WTC11 (cell line): ENCODE data around the gene BOLA3. TPM values are rescaled to one million over a fixed set of nuclear protein-coding genes. Genes with fewer than 3 reads are reported as not detected.

Experiments
- CBFB ChIP-seq: sonication (generic); formaldehyde crosslinking; IDR thresholded peaks from 2 replicates; pipeline ENCODE4 v1.8.1; 2022; ENCODE audit warnings: mild to moderate bottlenecking, low read depth, missing genetic modification reagents
- CREB1 ChIP-seq: sonication (generic); formaldehyde crosslinking; IDR thresholded peaks from 2 replicates; pipeline ENCODE4 v1.8.0; 2023; ENCODE audit warnings: mild to moderate bottlenecking, missing genetic modification reagents
- ESRRA ChIP-seq: sonication (generic); formaldehyde crosslinking; IDR thresholded peaks from 2 replicates; pipeline ENCODE4 v1.8.1; 2022; ENCODE audit warnings: mild to moderate bottlenecking, missing genetic modification reagents, borderline replicate concordance
- ETV6 ChIP-seq: sonication (generic); formaldehyde crosslinking; IDR thresholded peaks from 2 replicates; pipeline ENCODE4 v1.8.1; 2022; ENCODE audit warnings: mild to moderate bottlenecking, missing genetic modification reagents
- FOXK1 ChIP-seq: sonication (generic); formaldehyde crosslinking; IDR thresholded peaks from 2 replicates; pipeline ENCODE4 v1.8.0; 2022; ENCODE audit warnings: mild to moderate bottlenecking, moderate library complexity, missing genetic modification reagents
- FOXP1 ChIP-seq: sonication (generic); formaldehyde crosslinking; IDR thresholded peaks from 2 replicates; pipeline ENCODE4 v1.8.0; 2022; ENCODE audit warnings: missing genetic modification reagents, mild to moderate bottlenecking, moderate library complexity, borderline replicate concordance
- GABPB1 ChIP-seq: sonication (generic); formaldehyde crosslinking; IDR thresholded peaks from 2 replicates; pipeline ENCODE4 v1.8.1; 2023; ENCODE audit warnings: mild to moderate bottlenecking, missing genetic modification reagents
- JAZF1 ChIP-seq: fragments of 250-450 bp; sonication (Bioruptor Pico); IDR thresholded peaks from 2 replicates; pipeline ENCODE4 v1.9.0; 2021; ENCODE audit warnings: moderate library complexity, mild to moderate bottlenecking, inconsistent platforms
- JUN ChIP-seq: sonication (generic); formaldehyde crosslinking; IDR thresholded peaks from 2 replicates; pipeline ENCODE4 v1.8.0; 2023; ENCODE audit warnings: mild to moderate bottlenecking, missing genetic modification reagents
- NFATC4 ChIP-seq: fragments of 250-450 bp; sonication (Bioruptor Pico); IDR thresholded peaks from 2 replicates; pipeline ENCODE4 v1.9.0; 2021; ENCODE audit warnings: mild to moderate bottlenecking
- NR2C2 ChIP-seq: sonication (generic); formaldehyde crosslinking; IDR thresholded peaks from 2 replicates; pipeline ENCODE4 v1.8.0; 2022; ENCODE audit warnings: mild to moderate bottlenecking, missing genetic modification reagents
- NR3C1 ChIP-seq: sonication (generic); formaldehyde crosslinking; conservative IDR thresholded peaks from 2 replicates; pipeline ENCODE4 v1.8.1; 2023; ENCODE audit warnings: low read depth, mild to moderate bottlenecking, missing genetic modification reagents
- RORB ChIP-seq: fragments of 250-450 bp; sonication (Bioruptor Pico); IDR thresholded peaks from 2 replicates; pipeline ENCODE4 v1.9.0; 2021; ENCODE audit warnings: mild to moderate bottlenecking
- SP1 ChIP-seq: sonication (generic); formaldehyde crosslinking; conservative IDR thresholded peaks from 2 replicates; pipeline ENCODE4 v1.8.1; 2022; ENCODE audit warnings: missing genetic modification reagents
- TCF7 ChIP-seq: sonication (generic); formaldehyde crosslinking; IDR thresholded peaks from 2 replicates; pipeline ENCODE4 v1.8.0; 2022; ENCODE audit warnings: mild to moderate bottlenecking, low read depth, missing genetic modification reagents, moderate library complexity
- TP53 ChIP-seq: sonication (generic); formaldehyde crosslinking; IDR thresholded peaks from 2 replicates; pipeline ENCODE4 v1.8.1; 2023; ENCODE audit warnings: mild to moderate bottlenecking, missing genetic modification reagents
- ZNF121 ChIP-seq: sonication (generic); formaldehyde crosslinking; IDR thresholded peaks from 2 replicates; pipeline ENCODE4 v1.8.0; 2023; ENCODE audit warnings: missing genetic modification reagents
- total RNA-seq: library from RNA; stranded (reverse); gene quantifications from 3 replicates; pipeline ENCODE4 v1.2.3, GENCODE V29; 2021
- TF ChIP-seq, protein P1 (sequence below): fragments of 250-450 bp; sonication (Bioruptor Pico); conservative IDR thresholded peaks from 2 replicates; pipeline ENCODE4 v1.9.0; 2021; ENCODE audit warnings: mild to moderate bottlenecking
- TF ChIP-seq, protein P2 (sequence below): sonication (generic); formaldehyde crosslinking; IDR thresholded peaks from 2 replicates; pipeline ENCODE4 v1.8.1; 2023; ENCODE audit warnings: mild to moderate bottlenecking, missing genetic modification reagents, moderate library complexity
- TF ChIP-seq, protein P3 (sequence below): fragments of 250-450 bp; sonication (Bioruptor Pico); IDR thresholded peaks from 2 replicates; pipeline ENCODE4 v1.8.0; 2021; ENCODE audit warnings: mild to moderate bottlenecking
- TF ChIP-seq, protein P4 (sequence below): fragments of 250-450 bp; sonication (Bioruptor Pico); IDR thresholded peaks from 2 replicates; pipeline ENCODE4 v1.9.0; 2021; ENCODE audit warnings: mild to moderate bottlenecking
- TF ChIP-seq, protein P5 (sequence below): sonication (generic); formaldehyde crosslinking; IDR thresholded peaks from 2 replicates; pipeline ENCODE4 v1.8.1; 2022; ENCODE audit warnings: low read depth, mild to moderate bottlenecking, moderate library complexity, missing genetic modification reagents, borderline replicate concordance
- TF ChIP-seq, protein P6 (sequence below): fragments of 250-450 bp; sonication (Bioruptor Pico); IDR thresholded peaks from 2 replicates; pipeline ENCODE4 v1.9.0; 2021; ENCODE audit warnings: moderate library complexity, mild to moderate bottlenecking, inconsistent platforms, borderline replicate concordance

Gene BOLA3
- total RNA-seq, 1 experiment from 2014 or later, result 58.2 TPM

DNA sequence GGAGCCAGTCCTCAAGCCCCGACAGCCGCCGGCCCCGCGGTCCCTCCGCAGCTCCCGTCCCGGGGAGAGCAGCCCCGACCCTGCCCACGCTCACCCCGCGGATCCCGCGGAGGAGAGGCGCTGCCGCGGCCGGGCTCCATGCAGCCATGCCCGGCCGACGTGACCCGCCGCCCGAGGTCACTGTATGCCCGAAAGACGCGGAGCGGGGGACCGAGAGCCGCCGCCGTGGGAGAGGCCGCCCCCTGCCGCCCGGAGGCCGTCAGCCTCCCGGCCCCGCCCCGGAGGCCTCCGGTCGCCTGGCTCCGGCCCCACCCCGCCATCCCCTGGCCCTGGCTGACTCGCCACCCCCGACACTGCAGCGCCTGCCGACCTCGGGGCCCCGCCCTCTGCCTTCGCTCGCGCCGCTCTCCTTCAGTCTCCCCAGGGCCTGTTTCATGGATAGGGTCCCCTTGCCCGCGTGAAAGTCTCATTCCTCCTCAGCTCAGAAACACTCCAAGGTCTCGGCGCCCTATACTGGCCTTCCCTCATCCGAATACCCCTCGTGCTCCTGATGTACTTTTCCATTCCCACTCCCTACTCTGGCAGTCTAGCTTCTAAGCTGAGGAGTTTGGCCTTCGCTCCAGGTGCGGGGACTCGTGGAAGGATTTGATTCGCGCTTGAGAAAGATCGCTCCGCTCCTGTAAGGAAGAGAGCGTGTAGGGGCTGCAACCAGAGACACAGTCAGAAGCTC is at the start of gene BOLA3 (continued):
- TF ChIP-seq, protein P1, sequence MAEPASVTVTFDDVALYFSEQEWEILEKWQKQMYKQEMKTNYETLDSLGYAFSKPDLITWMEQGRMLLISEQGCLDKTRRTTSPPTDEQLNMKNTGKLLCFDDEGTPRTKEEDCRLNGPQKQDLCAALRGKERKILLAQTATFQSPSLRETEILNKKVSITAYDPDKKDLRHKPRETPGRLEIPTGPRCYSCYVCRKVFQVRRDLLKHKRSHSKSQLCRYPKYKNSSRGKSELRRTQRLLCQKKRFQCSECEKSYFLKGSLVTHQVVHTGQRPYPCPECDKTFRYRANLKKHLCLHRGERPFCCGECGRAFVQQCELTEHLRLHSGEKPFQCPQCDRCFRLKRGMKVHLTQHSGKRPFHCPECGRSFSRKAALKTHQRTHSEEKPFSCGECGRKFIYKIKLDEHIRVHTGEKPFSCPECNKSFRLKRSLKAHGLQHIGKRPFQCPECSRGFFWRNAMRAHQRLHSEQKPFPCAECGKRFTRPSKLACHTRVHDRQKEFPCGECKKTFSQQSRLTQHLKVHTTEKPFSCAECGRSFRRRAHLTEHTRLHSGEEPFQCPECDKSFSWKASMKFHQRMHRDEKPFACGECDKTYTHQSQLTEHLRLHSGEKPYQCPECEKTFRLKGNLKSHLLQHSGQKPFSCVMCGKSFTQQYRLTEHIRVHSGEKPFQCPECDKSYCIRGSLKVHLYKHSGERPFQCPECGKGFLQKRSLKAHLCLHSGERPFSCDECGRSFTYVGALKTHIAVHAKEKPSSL (CRISPR knock-in tag), result no peak
- TF ChIP-seq CBFB, result 0 out of 2 replicates have a peak, but pooled peaks have one; percentile 52
- TF ChIP-seq NFATC4 (CRISPR knock-in tag), result peak; percentile 68; the same call in 1 of the 2 replicates
- no peak for TF ChIP-seq JAZF1 (CRISPR knock-in tag)
- peak; percentile 82 for TF ChIP-seq GABPB1
- TF ChIP-seq, protein P2, sequence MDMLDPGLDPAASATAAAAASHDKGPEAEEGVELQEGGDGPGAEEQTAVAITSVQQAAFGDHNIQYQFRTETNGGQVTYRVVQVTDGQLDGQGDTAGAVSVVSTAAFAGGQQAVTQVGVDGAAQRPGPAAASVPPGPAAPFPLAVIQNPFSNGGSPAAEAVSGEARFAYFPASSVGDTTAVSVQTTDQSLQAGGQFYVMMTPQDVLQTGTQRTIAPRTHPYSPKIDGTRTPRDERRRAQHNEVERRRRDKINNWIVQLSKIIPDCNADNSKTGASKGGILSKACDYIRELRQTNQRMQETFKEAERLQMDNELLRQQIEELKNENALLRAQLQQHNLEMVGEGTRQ, result peak; percentile 7; the same call in 1 of the 2 replicates
- TF ChIP-seq, protein P3, sequence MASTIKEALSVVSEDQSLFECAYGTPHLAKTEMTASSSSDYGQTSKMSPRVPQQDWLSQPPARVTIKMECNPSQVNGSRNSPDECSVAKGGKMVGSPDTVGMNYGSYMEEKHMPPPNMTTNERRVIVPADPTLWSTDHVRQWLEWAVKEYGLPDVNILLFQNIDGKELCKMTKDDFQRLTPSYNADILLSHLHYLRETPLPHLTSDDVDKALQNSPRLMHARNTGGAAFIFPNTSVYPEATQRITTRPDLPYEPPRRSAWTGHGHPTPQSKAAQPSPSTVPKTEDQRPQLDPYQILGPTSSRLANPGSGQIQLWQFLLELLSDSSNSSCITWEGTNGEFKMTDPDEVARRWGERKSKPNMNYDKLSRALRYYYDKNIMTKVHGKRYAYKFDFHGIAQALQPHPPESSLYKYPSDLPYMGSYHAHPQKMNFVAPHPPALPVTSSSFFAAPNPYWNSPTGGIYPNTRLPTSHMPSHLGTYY (CRISPR knock-in tag), result no peak
- no peak for TF ChIP-seq CREB1 (CRISPR knock-in tag)
- TF ChIP-seq, protein P4, sequence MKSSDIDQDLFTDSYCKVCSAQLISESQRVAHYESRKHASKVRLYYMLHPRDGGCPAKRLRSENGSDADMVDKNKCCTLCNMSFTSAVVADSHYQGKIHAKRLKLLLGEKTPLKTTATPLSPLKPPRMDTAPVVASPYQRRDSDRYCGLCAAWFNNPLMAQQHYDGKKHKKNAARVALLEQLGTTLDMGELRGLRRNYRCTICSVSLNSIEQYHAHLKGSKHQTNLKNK, result no peak
- peak; percentile 66 for TF ChIP-seq NR2C2 (CRISPR knock-in tag)
- TF ChIP-seq ESRRA (CRISPR knock-in tag), result peak; percentile 91; the same call in 1 of the 2 replicates
- peak; percentile 66 for TF ChIP-seq FOXK1 (CRISPR knock-in tag)
- TF ChIP-seq ETV6 (CRISPR knock-in tag), result peak; percentile 81
- peak; percentile 61; the same call in 1 of the 2 replicates for TF ChIP-seq FOXP1 (CRISPR knock-in tag)
- TF ChIP-seq TP53 (CRISPR knock-in tag), result peak; percentile 51; the same call in 1 of the 2 replicates
- peak; percentile 65; the same call in 1 of the 2 replicates for TF ChIP-seq JUN (CRISPR knock-in tag)
- no peak for TF ChIP-seq ZNF121 (CRISPR knock-in tag)
- 0 out of 2 replicates have a peak, but pooled peaks have one; percentile 44 for TF ChIP-seq TCF7 (CRISPR knock-in tag)
- 0 out of 2 replicates have a peak, but pooled peaks have one; percentile 74 for TF ChIP-seq NR3C1 (CRISPR knock-in tag)
- TF ChIP-seq, protein P5, sequence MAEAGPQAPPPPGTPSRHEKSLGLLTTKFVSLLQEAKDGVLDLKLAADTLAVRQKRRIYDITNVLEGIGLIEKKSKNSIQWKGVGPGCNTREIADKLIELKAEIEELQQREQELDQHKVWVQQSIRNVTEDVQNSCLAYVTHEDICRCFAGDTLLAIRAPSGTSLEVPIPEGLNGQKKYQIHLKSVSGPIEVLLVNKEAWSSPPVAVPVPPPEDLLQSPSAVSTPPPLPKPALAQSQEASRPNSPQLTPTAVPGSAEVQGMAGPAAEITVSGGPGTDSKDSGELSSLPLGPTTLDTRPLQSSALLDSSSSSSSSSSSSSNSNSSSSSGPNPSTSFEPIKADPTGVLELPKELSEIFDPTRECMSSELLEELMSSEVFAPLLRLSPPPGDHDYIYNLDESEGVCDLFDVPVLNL (CRISPR knock-in tag), result 0 out of 2 replicates have a peak, but pooled peaks have one; percentile 59
- peak; percentile 85 for TF ChIP-seq SP1 (CRISPR knock-in tag)
- TF ChIP-seq, protein P6, sequence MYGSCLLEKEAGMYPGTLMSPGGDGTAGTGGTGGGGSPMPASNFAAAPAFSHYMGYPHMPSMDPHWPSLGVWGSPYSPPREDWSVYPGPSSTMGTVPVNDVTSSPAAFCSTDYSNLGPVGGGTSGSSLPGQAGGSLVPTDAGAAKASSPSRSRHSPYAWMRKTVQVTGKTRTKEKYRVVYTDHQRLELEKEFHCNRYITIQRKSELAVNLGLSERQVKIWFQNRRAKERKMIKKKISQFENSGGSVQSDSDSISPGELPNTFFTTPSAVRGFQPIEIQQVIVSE (CRISPR knock-in tag), result no peak
- no peak for TF ChIP-seq RORB (CRISPR knock-in tag)
- TF ChIP-seq, all 79 proteins: peak for 25
